ENCODE data around the gene HLA-DPA1. TPM values are rescaled to one million over a fixed set of nuclear protein-coding genes. Genes with fewer than 3 reads are reported as not detected.

Gene HLA-DPA1
- total RNA-seq, 4 donors from 2014 or later = 21.1 to 101 (median 91.3) TPM

DNA sequence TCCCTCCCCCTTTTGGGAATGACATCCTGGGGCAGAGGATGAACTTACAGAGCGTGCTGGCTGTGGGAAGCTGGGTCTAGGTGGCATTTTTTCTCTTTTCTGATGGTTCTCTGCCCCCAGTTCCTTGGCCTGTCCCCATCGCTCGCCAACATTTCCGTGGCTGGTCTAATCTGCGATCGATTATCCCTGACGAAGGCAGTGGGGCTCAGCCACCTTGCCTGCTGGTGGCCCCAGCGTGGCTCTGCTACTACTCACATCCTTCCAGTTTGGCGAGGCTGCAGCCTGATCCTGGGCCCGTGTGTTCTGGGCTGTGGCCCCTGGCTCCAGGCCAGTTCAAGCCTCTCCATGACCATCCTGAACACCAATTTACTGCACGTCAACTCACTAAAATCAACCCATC lies 57.7 kb downstream of the HLA-DPA1 start:
- 76% methylated on average over 11 of the region's 11 CpGs for WGBS
- no peak overlapping the region for H3K4me3 ChIP-seq
- TF ChIP-seq POLR2A (IDR thresholded peaks at IDR 0.05) = no peak
- TF ChIP-seq EP300 (IDR thresholded peaks at IDR 0.05) = no peak
- TF ChIP-seq, protein P1, sequence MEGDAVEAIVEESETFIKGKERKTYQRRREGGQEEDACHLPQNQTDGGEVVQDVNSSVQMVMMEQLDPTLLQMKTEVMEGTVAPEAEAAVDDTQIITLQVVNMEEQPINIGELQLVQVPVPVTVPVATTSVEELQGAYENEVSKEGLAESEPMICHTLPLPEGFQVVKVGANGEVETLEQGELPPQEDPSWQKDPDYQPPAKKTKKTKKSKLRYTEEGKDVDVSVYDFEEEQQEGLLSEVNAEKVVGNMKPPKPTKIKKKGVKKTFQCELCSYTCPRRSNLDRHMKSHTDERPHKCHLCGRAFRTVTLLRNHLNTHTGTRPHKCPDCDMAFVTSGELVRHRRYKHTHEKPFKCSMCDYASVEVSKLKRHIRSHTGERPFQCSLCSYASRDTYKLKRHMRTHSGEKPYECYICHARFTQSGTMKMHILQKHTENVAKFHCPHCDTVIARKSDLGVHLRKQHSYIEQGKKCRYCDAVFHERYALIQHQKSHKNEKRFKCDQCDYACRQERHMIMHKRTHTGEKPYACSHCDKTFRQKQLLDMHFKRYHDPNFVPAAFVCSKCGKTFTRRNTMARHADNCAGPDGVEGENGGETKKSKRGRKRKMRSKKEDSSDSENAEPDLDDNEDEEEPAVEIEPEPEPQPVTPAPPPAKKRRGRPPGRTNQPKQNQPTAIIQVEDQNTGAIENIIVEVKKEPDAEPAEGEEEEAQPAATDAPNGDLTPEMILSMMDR (IDR thresholded peaks at IDR 0.05) = no peak
- TF ChIP-seq POLR2AphosphoS5 (IDR thresholded peaks at IDR 0.05) = no peak
- H3K36me3 ChIP-seq = no peaks in the 10 kb centered on the region
- H3K27ac ChIP-seq = no peak overlapping the region
- no peak for DNase-seq (ENCODE audit: low spot score in 2 of 2)
- H3K4me1 ChIP-seq = peaks cover 8% of the 10 kb centered on the region
- H3K9me3 ChIP-seq = no peaks in the 10 kb centered on the region
- H3K27me3 ChIP-seq = peaks cover 22% of the 10 kb centered on the region

DNA sequence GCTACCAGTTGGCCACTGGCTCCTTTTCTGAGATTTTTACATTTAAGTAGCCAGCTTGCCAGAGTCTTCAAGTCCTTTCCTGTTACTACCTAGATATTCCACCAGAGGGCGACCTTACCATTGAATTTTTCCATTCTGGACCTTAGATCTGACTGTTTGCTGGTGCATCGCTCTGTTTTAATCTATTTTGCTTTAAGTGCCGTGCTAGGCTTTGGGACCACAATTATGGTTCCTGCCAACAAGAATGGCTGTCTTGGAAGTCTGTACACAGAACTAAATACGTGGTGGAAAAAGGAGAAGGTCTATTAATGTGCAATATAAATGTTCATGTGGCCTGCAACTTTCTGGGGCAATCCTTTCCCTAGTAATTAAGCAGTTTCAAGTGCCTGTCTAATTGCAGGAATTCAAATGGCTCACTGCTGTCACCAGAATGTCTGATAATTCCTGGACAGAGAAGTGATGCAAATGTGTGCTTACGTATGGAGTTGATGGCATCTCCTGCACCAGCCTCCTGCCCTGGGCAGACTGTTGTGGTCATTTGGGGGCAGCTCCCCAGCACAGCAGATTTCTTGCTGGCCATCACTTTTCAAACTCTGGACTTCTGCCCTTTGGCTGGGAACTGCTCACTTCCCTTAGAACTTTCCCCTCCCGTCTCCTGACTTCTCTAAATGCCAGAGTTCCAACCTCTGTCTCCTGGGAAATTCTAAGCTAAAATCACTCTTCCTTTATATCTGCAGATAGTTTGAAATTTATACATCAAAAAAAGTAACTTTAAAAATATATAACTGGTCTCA lies 58.4 kb downstream of the HLA-DPA1 start:
- 17% methylated on average over 6 of the region's 6 CpGs for WGBS
- TF ChIP-seq, protein P1 (IDR thresholded peaks at IDR 0.05) = peak; percentile 71 to 82
- no peak for TF ChIP-seq POLR2AphosphoS5 (IDR thresholded peaks at IDR 0.05)

More for the DNA sequence above, 58.4 kb downstream of the HLA-DPA1 start:
- DNase-seq (ENCODE audit: low spot score in 2 of 2) = no peak
- Histone ChIP-seq H3K4me1 (peaks cover 8% of the 10 kb centered on the region), H3K9me3 (no peaks in the 10 kb centered on the region), H3K36me3 (no peaks in the 10 kb centered on the region), H3K27ac (no peak overlapping the region), H3K27me3 (peaks cover 22% of the 10 kb centered on the region), H3K4me3 (no peak overlapping the region)

Other genes starting within 250 kb of the HLA-DPA1 start
- 10 to 100 TPM; 17.7 to 20.8 (median 20.1) TPM for gene TAP2, start 234.9 kb downstream of the HLA-DPA1 start, total RNA-seq
- 10 to 100 TPM; 43.6 to 62.7 (median 49.0) TPM for gene PSMB8, start 229.6 kb downstream of the HLA-DPA1 start, total RNA-seq
- 100 to 1,000 TPM in 2 of 4 donors, 10 to 100 TPM in 2; 90.7 to 126 (median 101) TPM for gene TAP1, start 219.9 kb downstream of the HLA-DPA1 start, total RNA-seq
- gene PSMB9, start 219.5 kb downstream of the HLA-DPA1 start, total RNA-seq = 10 to 100 TPM; 12.6 to 35.8 (median 19.1) TPM
- gene HLA-DMB, start 132.6 kb downstream of the HLA-DPA1 start, total RNA-seq = 10 to 100 TPM; 15.0 to 30.2 (median 18.1) TPM
- gene HLA-DMA, start 120.6 kb downstream of the HLA-DPA1 start, total RNA-seq = 10 to 100 TPM; 18.3 to 57.0 (median 24.2) TPM
- 100 to 1,000 TPM; 145 to 246 (median 197) TPM for gene BRD2, start 105.1 kb downstream of the HLA-DPA1 start, total RNA-seq
- 10 to 100 TPM in 1 of 4 donors, 1 to 10 TPM in 3; 6.8 to 14.3 (median 8.0) TPM for gene HLA-DOA, start 64.1 kb downstream of the HLA-DPA1 start, total RNA-seq
- 10 to 100 TPM; 23.7 to 76.6 (median 51.7) TPM for gene HLA-DPB1, start 2.3 kb upstream of the HLA-DPA1 start, total RNA-seq
- gene COL11A2, start 118.8 kb upstream of the HLA-DPA1 start, total RNA-seq = under 1 TPM; 0.21 to 0.97 (median 0.40) TPM
- 10 to 100 TPM; 18.6 to 47.9 (median 26.9) TPM for gene RXRB, start 127.0 kb upstream of the HLA-DPA1 start, total RNA-seq
- 10 to 100 TPM; 29.3 to 46.3 (median 41.9) TPM for gene SLC39A7, start 127.2 kb upstream of the HLA-DPA1 start, total RNA-seq
- 10 to 100 TPM; 26.2 to 66.0 (median 50.5) TPM for gene HSD17B8, start 131.0 kb upstream of the HLA-DPA1 start, total RNA-seq
- gene RING1, start 134.9 kb upstream of the HLA-DPA1 start, total RNA-seq = 10 to 100 TPM; 11.5 to 18.1 (median 14.9) TPM
- gene VPS52, start 198.2 kb upstream of the HLA-DPA1 start, total RNA-seq = 10 to 100 TPM; 44.4 to 75.1 (median 59.0) TPM
- gene RPS18, start 198.4 kb upstream of the HLA-DPA1 start, total RNA-seq = 1,000 to 10,000 TPM; 2,261 to 4,381 (median 4,042) TPM
- 10 to 100 TPM; 16.6 to 26.2 (median 18.2) TPM for gene B3GALT4, start 203.5 kb upstream of the HLA-DPA1 start, total RNA-seq
- gene WDR46, start 215.6 kb upstream of the HLA-DPA1 start, total RNA-seq = 10 to 100 TPM; 41.3 to 67.2 (median 50.2) TPM
- gene PFDN6, start 216.0 kb upstream of the HLA-DPA1 start, total RNA-seq = 10 to 100 TPM; 20.5 to 31.5 (median 22.3) TPM
- 100 to 1,000 TPM in 1 of 4 donors, 10 to 100 TPM in 3; 80.8 to 118 (median 96.6) TPM for gene RGL2, start 225.3 kb upstream of the HLA-DPA1 start, total RNA-seq
- gene TAPBP, start 240.4 kb upstream of the HLA-DPA1 start, total RNA-seq = 100 to 1,000 TPM in 3 of 4 donors, 10 to 100 TPM in 1; 91.5 to 132 (median 108) TPM
- gene ZBTB22, start 244.1 kb upstream of the HLA-DPA1 start, total RNA-seq = 10 to 100 TPM; 32.1 to 36.8 (median 33.4) TPM
- gene DAXX, start 249.3 kb upstream of the HLA-DPA1 start, total RNA-seq = 10 to 100 TPM; 35.6 to 53.2 (median 42.5) TPM

Measured in suprapubic skin (tissue), 4 donors.